H9 (cell line): ENCODE results near the gene C1D. TPM values are rescaled to one million over a fixed set of nuclear protein-coding genes. Genes with fewer than 3 reads are reported as not detected.

ENCODE experiments used
- DNase-seq: peaks from one replicate; pipeline ENCODE4 v3.0.0-alpha.2; 2017
- H2AFZ ChIP-seq: one replicate; pipeline ENCODE4 v1.6.1; 2013; ENCODE audit warnings: mild to moderate bottlenecking, low read length, control low read depth, moderate library complexity
- H2AK5ac ChIP-seq: 2 replicates; pipeline ENCODE4 v1.6.1; 2013; ENCODE audit warnings: low read length, control low read depth, mixed read lengths; ENCODE audit not compliant: insufficient read length
- H2BK120ac ChIP-seq: one replicate; pipeline ENCODE4 v1.6.1; 2013; ENCODE audit warnings: low read depth, mild to moderate bottlenecking, low read length, control low read depth, inconsistent platforms; ENCODE audit not compliant: poor library complexity, severe bottlenecking
- H2BK12ac ChIP-seq: 2 replicates; pipeline ENCODE4 v1.6.1; 2013; ENCODE audit warnings: low read length, control low read depth, mixed read lengths, low read depth; ENCODE audit not compliant: insufficient read length
- H2BK15ac ChIP-seq: 2 replicates; pipeline ENCODE4 v1.6.1; 2013; ENCODE audit warnings: low read depth, low read length, control low read depth
- H2BK20ac ChIP-seq: one replicate; pipeline ENCODE4 v1.6.1; 2013; ENCODE audit warnings: low read depth, mild to moderate bottlenecking, low read length, control low read depth, inconsistent platforms; ENCODE audit not compliant: poor library complexity, severe bottlenecking
- H2BK5ac ChIP-seq: 2 replicates; pipeline ENCODE4 v1.6.1; 2013; ENCODE audit warnings: low read length, control low read depth, mixed read lengths; ENCODE audit not compliant: insufficient read length
- H3K14ac ChIP-seq: 2 replicates; pipeline ENCODE4 v1.6.1; 2013; ENCODE audit warnings: low read length, control low read depth; ENCODE audit not compliant: insufficient read depth
- H3K18ac ChIP-seq: 2 replicates; pipeline ENCODE4 v1.6.1; 2013; ENCODE audit warnings: low read depth, mild to moderate bottlenecking, mixed read lengths, low read length, control low read depth; ENCODE audit not compliant: insufficient read length
- H3K23ac ChIP-seq: 2 replicates; pipeline ENCODE4 v1.6.1; 2013; ENCODE audit warnings: low read length, control low read depth, mixed read lengths, low read depth; ENCODE audit not compliant: insufficient read length
- H3K23me2 ChIP-seq: 2 replicates; pipeline ENCODE4 v1.6.1; 2013; ENCODE audit warnings: low read depth, mild to moderate bottlenecking, mixed read lengths, low read length, control low read depth; ENCODE audit not compliant: insufficient read length, poor library complexity, severe bottlenecking
- H3K27ac ChIP-seq: 2 replicates; pipeline ENCODE4 v1.5.1; 2013; ENCODE audit warnings: low read length, control low read depth, mixed read lengths, low read depth; ENCODE audit not compliant: insufficient read length
- H3K27me3 ChIP-seq: 2 replicates; pipeline ENCODE4 v1.6.1; 2013; ENCODE audit warnings: low read length, control low read depth, inconsistent platforms; ENCODE audit not compliant: insufficient read depth
- H3K4ac ChIP-seq: 2 replicates; pipeline ENCODE4 v1.6.1; 2013; ENCODE audit warnings: low read depth, mild to moderate bottlenecking, control low read depth, inconsistent platforms, low read length, moderate library complexity
- H3K4me1 ChIP-seq: 2 replicates; pipeline ENCODE4 v1.6.1; 2013; ENCODE audit warnings: low read length, control low read depth, inconsistent platforms; ENCODE audit not compliant: insufficient read depth
- H3K4me2 ChIP-seq: 2 replicates; pipeline ENCODE4 v1.6.1; 2013; ENCODE audit warnings: low read length, control low read depth, mixed read lengths; ENCODE audit not compliant: insufficient read length, insufficient read depth
- H3K56ac ChIP-seq: 2 replicates; pipeline ENCODE4 v1.6.1; 2013; ENCODE audit warnings: low read depth, mild to moderate bottlenecking, mixed read lengths, low read length, control low read depth; ENCODE audit not compliant: insufficient read length
- H3K79me1 ChIP-seq: 2 replicates; pipeline ENCODE4 v1.6.1; 2013; ENCODE audit warnings: low read depth, mild to moderate bottlenecking, moderate library complexity, low read length, control low read depth, inconsistent platforms; ENCODE audit not compliant: insufficient read depth, poor library complexity, severe bottlenecking
- H3K79me2 ChIP-seq: 2 replicates; pipeline ENCODE4 v1.6.1; 2013; ENCODE audit warnings: low read length, control low read depth, inconsistent platforms; ENCODE audit not compliant: insufficient read depth
- H3K9ac ChIP-seq: 2 replicates; pipeline ENCODE4 v1.6.1; 2013; ENCODE audit warnings: low read length, control low read depth, mixed read lengths; ENCODE audit not compliant: insufficient read length; ENCODE audit errors: extremely low read depth
- H3K9me3 ChIP-seq: one replicate; pipeline ENCODE4 v1.6.1; 2013; ENCODE audit warnings: low read depth, low read length, inconsistent platforms; ENCODE audit not compliant: control insufficient read depth
- H3T11ph ChIP-seq: one replicate; pipeline ENCODE4 v1.6.1; 2013; ENCODE audit warnings: mild to moderate bottlenecking, low read length, control low read depth, inconsistent platforms
- H4K20me1 ChIP-seq: one replicate; pipeline ENCODE4 v1.6.1; 2013; ENCODE audit not compliant: control insufficient read depth, insufficient read length, insufficient read depth
- H4K5ac ChIP-seq: 2 replicates; pipeline ENCODE4 v1.6.1; 2013; ENCODE audit warnings: low read depth, mild to moderate bottlenecking, mixed read lengths, low read length, control low read depth; ENCODE audit not compliant: insufficient read length
- H4K8ac ChIP-seq: replicated peaks from 2 replicates; pipeline ENCODE4 v1.6.1; 2013; ENCODE audit warnings: low read length, control low read depth, mixed read lengths, low read depth; ENCODE audit not compliant: insufficient read length
- H4K91ac ChIP-seq: 2 replicates; pipeline ENCODE4 v1.6.1; 2013; ENCODE audit warnings: low read depth, mild to moderate bottlenecking, moderate library complexity, mixed read lengths, low read length, control low read depth; ENCODE audit not compliant: insufficient read length
- H3K27ac Mint-ChIP-seq, 3 experiments: 2 replicates in 2 of 3; 3 replicates in 1 of 3; pipeline ENCODE4 v1.8.0; 2020 to 2021; ENCODE audit warnings: mixed read lengths in 3 of 3, mild to moderate bottlenecking in 1 of 3, moderate library complexity in 1 of 3
- H3K27me3 Mint-ChIP-seq: 2 replicates; pipeline ENCODE4 v1.8.0; 2021; ENCODE audit warnings: low read depth, mild to moderate bottlenecking, moderate library complexity, mixed read lengths
- H3K36me3 Mint-ChIP-seq, 3 experiments: 2 replicates in 2 of 3; 3 replicates in 1 of 3; pipeline ENCODE4 v1.8.0; 2020 to 2021; ENCODE audit warnings: low read depth in 3 of 3, mixed read lengths in 3 of 3; ENCODE audit not compliant: insufficient read depth in 1 of 3
- H3K4me1 Mint-ChIP-seq, 2 experiments: 2 replicates each; pipeline ENCODE4 v1.8.0; 2020; ENCODE audit warnings: mixed read lengths in 2 of 2
- H3K4me3 Mint-ChIP-seq, 2 experiments: 2 replicates in 1 of 2; 3 replicates in 1 of 2; pipeline ENCODE4 v1.8.0; 2020 to 2021; ENCODE audit warnings: mild to moderate bottlenecking in 2 of 2, mixed read lengths in 2 of 2, moderate library complexity in 1 of 2
- H3K9me3 Mint-ChIP-seq, 2 experiments: 2 replicates in 1 of 2; 3 replicates in 1 of 2; pipeline ENCODE4 v1.8.0; 2020; ENCODE audit warnings: mild to moderate bottlenecking in 2 of 2, mixed read lengths in 2 of 2, moderate library complexity in 1 of 2
- CTCF ChIP-seq: fragments of 200-600 bp; sonication (generic); conservative IDR thresholded peaks from 3 replicates; pipeline ENCODE4 v1.8.0; 2021; ENCODE audit warnings: antibody characterized with exemption, mild to moderate bottlenecking
- WGBS: extraction: QIAGEN DNeasy Blood & Tissue Kit; methylation state at CpG from one replicate; pipeline ENCODE4 v1.1.7; 2013; ENCODE audit warnings: missing lambda C conversion rate, low lambda C conversion rate, mixed read lengths; ENCODE audit not compliant: insufficient read length; ENCODE audit errors: extremely low coverage; 5-methylcytosine and 5-hydroxymethylcytosine counted together
- total RNA-seq: library from RNA; stranded (reverse); gene quantifications from 2 replicates; pipeline ENCODE4 v1.2.1, GENCODE V29; 2021

The C1D gene
- total RNA-seq, 1 experiment from 2014 or later: 19.7 TPM

DNA sequence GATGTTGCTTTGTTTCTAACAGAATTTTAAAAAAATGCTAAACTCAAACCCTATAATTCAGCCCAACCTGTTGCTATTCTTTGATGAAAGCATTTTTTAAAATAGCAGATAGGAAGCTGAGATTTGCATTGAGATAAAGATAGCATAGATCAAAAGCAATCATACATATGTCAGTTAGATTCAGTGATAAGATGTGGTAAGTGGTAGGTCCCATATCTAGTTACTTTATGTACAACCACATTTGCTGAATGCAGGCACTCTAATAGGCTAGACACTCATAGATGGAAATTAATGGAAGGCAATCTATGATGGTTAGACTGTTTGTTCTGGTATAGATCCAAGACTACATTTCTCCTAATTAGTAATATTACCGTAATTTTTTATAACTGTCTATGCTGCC, 27.2 kb upstream of the C1D start:
- no peak for TF ChIP-seq CTCF

More for the DNA sequence above, 27.2 kb upstream of the C1D start:
- H3K9me3 Mint-ChIP-seq: no peaks in the 10 kb centered on the region
- Histone ChIP-seq H2BK20ac (no peak overlapping the region), H3K14ac (no peak overlapping the region), H3K9me3 (no peaks in the 10 kb centered on the region), H3K79me1 (no peaks in the 10 kb centered on the region), H4K8ac (no peak overlapping the region), H2AFZ (no peak overlapping the region), H3K4ac (no peak overlapping the region), H3K56ac (no peak overlapping the region), H3K23ac (no peak overlapping the region), H3K4me2 (no peak overlapping the region), H3K27ac (no peak overlapping the region), H3T11ph (no peak overlapping the region), H4K91ac (no peak overlapping the region), H2BK15ac (no peak overlapping the region), H3K4me1 (no peaks in the 10 kb centered on the region), H3K23me2 (no peaks in the 10 kb centered on the region), H2BK5ac (no peak overlapping the region), H3K9ac (no peak overlapping the region), H2BK120ac (no peak overlapping the region), H2AK5ac (no peak overlapping the region), H3K79me2 (no peaks in the 10 kb centered on the region), H4K20me1 (no peaks in the 10 kb centered on the region), H2BK12ac (no peak overlapping the region), H3K27me3 (no peaks in the 10 kb centered on the region), H3K18ac (no peak overlapping the region), H4K5ac (no peak overlapping the region)
- no CpG with 5 or more reads among the region's 1 CpG for WGBS
- DNase-seq: no peak
- no peak overlapping the region for H3K27ac Mint-ChIP-seq
- H3K4me1 Mint-ChIP-seq: peaks cover 2 to 6% of the 10 kb centered on the region in 2 experiments; a peak in 2 of 4 replicates
- H3K36me3 Mint-ChIP-seq: no peaks in the 10 kb centered on the region
- H3K4me3 Mint-ChIP-seq: no peak overlapping the region
- peaks cover 16% of the 10 kb centered on the region for H3K27me3 Mint-ChIP-seq
